Stimulated activated CD4-positive, alpha-beta T cell treated with anti-CD3 and anti-CD28 coated beads, Interleukin-15, amount 100 ng/mL, for 48 hours (primary cell): ENCODE measurements around the gene EXD2.
A peak's percentile ranks its signal among the peaks of the same experiment; 100 is the strongest.
"Not testable (repeated sequence)": the region's sequence is repeated elsewhere in the genome, so short reads cannot be mapped to it uniquely, and the experiment has no call there.

ENCODE experiments used
- DNase-seq, 2 donors: peaks; one replicate each; pipeline ENCODE4 v3.0.0-alpha.2; 2020; ENCODE audit warnings: low read depth in 2 of 2

EXD2 gene, protein sequence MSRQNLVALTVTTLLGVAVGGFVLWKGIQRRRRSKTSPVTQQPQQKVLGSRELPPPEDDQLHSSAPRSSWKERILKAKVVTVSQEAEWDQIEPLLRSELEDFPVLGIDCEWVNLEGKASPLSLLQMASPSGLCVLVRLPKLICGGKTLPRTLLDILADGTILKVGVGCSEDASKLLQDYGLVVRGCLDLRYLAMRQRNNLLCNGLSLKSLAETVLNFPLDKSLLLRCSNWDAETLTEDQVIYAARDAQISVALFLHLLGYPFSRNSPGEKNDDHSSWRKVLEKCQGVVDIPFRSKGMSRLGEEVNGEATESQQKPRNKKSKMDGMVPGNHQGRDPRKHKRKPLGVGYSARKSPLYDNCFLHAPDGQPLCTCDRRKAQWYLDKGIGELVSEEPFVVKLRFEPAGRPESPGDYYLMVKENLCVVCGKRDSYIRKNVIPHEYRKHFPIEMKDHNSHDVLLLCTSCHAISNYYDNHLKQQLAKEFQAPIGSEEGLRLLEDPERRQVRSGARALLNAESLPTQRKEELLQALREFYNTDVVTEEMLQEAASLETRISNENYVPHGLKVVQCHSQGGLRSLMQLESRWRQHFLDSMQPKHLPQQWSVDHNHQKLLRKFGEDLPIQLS

DNA sequence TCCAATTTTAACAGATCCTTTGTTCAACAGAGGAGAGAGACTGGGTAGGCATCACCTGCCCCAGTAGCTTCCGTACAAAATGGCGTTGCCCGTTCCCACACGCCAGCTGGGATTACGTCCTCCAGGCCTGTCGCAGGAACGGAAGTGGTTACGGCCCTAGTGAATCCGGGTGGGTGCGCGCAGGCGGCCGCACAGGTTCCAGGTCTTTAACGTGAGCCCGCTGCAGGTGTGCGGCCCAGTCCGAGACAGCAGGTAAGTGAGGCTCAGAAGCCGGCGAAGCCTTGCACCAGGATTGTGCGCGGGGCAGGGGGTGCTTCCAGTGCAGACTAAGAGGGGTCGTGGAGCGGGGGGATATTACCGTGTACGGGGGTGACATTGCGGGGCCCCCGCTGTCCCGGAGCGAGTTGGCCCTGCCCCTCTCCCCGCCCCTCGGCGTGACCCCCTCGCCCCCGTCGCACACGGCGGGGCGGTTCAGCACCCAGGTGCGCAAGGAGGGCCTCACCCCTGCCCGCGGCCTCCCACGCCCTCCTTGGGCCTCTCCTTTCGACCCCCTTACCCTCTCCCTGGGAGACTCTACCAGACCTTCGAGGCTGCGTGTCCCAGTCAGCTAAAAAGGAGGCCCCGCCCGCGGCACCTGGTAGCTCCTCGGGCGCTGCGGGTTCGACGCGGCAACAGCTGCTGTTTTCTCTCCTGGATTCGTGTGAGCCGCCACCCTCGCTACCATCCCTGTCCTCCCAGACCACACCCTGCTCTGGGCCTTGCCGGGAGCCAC is at the start of gene EXD2:
Gene EXD2 (plus strand): TSS at position 159 of the 772 bp plus-strand sequence. CDS start 17,973 bp downstream, outside the sequence.
- DNase-seq, result peak; percentile 68 to 75

DNA sequence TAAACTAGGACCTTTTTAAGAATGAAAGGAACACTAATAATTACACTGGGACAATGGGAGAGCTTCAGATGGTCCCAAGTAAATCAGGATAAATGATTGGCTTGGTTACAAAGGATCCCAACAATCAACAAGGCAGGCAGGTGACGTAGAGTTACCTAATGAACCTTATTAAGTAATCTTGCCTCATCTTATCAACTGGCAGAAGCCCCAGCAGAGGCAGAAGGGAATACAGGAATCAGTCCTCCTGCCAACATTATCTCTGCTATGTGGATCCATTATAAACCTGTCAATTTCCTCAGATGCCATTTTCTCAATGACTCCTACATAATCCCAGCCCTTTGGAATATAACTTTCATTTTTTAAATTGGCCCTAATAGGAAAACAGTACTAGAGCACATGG is 49.7 kb upstream of the EXD2 start:
- DNase-seq, result no peak

DNA sequence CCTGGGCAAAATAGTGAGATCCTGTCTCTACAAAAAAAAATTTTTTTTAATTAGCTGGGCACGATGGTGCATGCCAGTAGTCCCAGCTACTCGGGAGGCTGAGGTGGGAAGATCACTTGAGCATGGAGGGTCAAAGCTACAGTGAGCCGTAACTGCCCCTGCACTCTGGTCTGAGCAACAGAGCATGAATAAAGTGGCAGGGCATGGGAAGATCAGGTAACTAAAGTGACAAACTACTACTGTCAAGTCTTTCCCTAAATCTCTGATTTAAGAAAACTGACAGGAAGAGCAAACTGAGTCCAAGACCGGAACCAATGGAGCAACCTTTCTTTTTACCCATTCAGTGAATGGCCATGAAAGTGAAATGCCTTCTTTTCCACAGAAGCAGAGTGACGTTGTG is 49.2 kb upstream of the EXD2 start:
- no peak for DNase-seq

DNA sequence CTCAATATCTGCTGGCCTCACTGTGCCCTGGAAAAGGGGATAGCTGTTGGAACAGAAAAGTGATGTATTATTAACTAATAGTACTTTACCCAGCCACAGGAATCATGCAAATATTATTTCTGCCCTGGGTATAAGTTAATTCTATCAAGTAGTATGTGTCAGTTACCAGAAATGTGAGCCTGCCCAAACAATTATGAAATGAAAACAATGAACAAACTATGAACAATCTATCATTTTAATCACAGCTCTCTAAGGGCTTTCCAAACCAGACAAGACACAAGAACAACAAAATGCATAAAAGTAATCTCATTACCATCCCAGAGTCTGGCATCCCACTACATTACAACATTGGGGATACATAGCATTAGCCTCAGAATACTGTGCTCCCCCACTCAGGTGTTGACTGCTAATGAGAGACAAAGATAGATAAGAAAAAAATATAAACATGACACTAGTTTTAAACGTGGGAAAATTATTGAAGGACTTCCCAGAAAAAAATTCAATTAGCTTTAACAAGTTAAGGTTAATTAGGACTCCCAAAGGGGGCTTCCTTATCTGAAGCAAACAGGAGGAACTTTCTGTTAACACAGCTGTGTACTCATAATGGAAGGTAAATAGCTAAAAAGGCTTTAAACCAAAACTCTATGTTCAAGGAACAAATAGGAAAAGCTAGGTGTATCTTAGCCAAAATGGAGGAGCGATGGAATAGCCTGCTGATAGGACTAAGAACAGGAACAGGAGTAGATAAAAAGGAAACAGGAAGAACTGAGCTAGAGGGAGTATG is 41.6 kb upstream of the EXD2 start:
- DNase-seq, result no peak

DNA sequence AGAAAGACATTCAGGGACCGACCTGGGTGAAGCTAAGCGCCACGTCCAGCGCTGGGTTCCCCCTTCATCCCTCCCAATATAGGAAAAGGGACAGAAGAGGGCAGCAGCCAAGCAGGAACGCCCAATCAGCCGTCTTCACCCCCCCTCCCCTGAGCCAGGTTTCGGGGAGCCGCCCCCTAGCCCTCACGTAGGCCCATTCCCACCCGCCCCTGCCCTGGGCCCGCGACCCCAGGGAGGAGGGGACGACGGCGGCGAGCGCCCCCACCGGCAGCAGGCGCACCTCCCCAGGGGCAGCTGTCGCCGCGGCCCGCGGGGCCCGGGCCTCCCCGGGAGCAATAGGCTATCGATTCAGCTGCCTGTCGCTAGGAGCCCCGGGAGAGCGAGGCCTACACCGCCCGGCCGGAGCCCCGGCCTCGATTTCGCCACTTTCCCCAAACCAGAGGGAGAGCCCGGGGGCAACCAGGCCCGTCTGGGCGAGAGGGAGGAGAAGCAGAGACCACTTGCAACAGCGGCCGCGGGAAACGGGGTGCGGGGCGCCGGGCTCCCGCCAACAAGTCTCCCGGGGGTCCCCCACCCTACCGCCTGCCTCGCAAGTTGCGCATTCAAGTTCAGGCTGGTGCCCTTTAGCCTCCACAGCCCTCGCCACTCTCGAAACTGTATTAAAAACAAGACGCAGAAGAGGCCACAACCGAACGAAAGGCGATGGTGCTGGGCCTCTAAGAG is 39.7 kb upstream of the EXD2 start:
- DNase-seq, result peak; percentile 64 to 74

DNA sequence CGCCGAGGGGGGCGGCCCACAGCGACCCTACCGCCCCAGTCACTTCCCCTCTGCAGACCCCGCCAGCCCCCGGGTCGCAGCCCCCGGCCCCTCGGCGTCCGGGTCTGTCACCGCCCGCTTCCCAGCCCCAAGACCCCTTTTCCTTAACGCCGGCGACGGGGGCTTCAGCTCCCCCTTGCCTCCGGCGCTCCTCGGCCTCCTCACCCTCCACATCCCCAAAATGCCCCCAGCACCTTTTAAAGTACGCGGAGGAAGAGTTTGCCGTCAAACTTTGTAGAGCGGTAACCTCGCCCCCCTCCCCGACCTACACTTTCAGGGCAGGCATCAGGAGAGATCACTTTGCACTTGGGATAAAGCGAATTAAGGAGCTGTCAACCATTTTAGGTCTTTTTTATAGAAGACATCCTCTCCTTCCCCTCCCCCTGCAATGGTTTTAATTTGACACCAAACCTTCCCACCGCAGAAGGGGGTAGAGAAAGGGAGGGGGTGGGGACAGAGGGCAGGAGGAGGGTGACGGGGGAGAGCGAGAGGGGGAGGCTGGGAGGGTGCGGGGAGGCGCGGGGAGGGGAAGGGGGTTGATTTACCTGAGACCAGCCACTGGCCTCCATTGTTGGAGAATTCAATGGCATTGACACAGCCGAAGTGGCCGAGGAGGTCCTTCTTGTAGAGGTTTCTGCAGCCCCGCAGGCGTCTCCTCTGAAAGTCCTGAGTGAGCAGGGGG is 39.0 kb upstream of the EXD2 start:
- no peak for DNase-seq

DNA sequence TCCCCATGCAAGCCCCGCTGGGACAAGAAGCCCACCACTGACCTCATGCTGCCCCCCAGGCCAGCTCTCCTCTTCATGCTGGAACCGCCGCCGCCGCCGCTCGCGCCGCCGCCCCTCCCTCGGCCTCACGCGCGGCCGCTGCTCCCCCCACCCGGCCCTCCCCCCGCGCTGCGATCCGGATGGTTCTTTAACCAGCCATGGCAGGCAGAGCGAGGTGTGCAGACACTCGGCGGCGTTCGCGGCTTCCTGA is 38.5 kb upstream of the EXD2 start, which contains the start of gene DCAF5:
Gene DCAF5 (minus strand): TSS at position 218 of the 250 bp plus-strand sequence. CDS start 141 bp downstream, at position 77.
- DNase-seq, result peak; percentile 88 to 89

DNA sequence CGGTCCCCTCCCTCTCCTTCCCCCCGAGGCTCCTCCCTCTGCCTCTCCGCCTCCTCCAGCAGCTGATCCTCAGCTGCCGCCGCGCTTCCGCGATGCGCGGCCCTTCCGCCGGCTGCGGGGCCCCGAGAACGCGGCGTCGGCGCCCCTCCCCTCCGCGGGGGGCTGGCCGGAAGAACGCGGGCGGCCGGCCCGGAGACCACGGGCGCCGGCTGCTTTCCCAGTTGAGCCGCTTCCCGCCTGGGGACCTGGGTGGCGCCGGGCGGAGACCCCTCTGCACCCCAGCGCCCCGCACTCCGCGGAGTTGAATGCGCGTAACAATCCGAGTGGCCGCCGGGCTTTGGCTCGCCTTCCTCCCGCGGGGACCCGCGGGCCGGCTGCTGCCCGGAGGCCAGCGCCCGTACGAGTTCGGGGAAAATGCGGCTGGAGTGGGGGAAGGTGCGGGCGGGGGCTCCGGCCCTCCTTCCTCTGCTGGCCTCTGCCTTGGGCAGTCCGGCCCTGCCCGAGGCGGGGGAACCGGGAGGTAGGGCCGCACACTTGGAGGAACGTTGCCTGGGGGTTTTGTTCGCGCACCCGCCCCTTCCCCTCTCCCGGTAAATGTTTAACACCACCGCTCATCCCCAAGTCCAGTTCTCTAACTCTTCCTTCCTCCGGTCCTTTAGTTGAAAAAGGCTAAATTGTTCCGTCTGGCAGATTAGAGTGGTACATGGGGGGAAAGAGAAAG is 38.0 kb upstream of the EXD2 start:
- no peak for DNase-seq

DNA sequence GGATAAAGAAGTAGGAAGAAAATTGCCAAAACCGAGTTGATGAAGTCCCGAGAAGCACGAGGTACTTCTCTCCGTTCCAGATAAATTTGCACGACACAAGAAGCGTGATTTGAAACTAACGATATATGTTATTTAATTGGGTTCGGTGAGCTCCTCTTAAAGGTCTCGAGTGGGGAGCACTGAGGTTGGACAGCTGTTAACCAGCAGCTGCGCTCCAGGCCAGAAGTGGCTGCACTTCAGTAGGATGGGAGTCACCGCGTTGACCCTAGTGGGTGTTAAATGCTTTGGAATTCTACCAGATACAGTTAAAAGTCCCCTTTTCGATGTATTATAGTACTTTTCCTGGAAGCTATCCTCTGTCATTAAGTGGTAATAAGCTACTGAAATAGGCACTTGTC is 37.4 kb upstream of the EXD2 start:
- no peak for DNase-seq

DNA sequence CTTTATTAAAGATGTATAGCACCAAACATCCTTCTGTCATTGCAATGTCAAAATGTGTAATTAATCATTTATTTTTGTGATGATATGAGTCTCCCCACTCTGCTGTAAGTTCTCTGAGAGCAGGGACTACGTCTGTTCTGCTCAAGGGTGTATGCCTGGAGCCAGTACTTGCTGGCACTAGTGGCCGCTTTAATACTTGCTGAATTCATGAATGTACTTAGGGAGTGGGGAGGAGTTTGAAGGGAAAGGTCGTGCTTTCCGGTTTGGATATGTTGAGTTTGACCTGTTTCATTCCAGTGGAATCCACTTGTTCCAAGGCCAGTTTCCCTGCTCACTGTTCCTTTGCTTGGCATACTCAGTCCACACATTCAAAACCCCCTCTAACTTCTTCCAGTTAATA is 36.5 kb upstream of the EXD2 start:
- DNase-seq, result no peak

DNA sequence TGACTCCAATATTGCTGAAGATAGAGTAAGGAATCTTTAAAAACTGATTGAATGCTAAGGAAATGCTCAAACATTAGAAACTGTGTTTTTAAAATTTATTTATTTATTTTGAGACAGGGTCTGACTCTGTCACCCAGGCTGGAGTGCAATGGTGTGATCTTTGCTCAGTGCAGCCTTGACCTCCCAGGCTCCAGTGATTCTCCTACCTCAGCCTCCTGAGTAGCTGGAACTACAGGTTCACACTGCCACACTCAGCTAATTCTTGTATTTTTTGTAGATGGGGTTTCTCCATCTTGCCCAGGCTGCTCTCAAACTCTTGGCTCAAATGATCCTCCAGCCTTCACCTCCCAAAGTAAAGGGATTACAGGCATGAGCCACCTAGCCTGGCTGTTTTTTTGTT is 35.1 kb upstream of the EXD2 start:
- no peak for DNase-seq

DNA sequence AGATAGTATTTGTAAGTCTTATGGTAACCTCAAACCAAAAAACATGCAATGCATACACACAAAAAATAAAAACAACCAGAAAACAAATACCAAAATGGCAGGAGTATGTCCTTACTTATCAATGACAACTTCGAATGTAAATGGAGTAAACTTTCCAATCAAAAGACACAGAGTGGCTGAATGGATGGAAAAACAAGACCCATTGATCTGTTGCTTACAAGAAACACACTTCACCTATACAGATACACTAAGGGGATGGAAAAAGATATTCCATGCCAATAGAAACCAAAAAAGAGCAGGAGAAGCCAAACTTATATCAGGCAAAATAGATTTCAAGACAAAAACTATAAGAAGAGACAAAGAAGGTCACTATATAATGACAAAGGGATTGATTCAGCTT is 29.7 kb upstream of the EXD2 start:
- DNase-seq, result no peak

DNA sequence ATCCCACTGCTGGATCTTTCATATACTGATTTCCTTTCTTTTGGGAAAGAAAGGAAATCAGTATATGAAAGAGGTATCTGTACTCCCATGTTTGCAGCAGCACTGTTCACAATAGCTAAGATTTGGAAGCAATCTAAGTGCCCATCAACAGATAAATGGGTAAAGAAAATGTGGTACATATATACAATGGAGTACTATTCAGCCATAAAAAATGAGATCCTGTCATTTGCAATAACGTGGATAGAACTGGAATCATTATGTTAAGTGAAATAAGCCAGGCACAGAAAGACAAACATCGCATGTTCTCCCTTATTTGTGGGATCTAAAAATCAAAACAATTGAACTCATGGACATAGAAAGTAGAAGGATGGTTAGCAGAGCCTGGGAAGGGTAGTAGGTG is 25.5 kb upstream of the EXD2 start:
- DNase-seq, result not testable (repeated sequence)

DNA sequence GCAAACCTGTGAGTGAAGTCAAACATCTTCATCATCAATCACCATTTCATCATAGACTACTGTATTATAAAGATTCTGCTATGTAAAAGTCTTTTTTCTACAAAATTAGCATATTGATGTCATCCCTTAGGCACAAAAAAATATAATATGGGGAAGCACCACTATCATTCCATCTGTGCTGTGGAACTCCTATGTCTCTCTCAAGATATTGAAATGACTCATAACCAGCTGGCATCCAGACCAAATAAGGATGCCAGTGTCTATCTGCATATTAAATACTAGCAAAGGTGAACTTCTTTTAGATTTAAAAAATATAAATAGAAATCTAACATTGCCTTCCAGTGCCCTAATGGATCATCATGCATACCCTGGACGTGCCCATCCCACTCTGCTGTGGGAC is 20.5 kb upstream of the EXD2 start:
- DNase-seq, result no peak

DNA sequence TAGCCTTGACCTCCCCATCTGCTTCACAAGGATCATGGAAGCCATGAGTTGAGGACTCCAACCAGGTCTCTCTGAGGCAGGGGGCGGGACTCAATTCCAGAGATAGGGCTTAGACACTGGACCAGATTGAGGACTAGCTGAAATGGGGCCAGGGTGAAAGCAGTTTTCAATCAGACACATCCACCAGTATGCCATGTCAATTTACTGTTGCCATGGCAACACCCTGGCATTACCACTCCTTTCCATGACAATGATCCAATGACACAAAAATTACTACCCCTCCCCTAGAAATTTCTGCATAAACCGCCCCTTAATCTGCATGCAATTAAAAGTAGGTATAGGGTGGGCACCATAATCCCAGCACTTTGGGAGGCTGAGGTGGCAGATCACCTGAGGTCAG is 19.7 kb upstream of the EXD2 start:
- DNase-seq, result no peak

DNA sequence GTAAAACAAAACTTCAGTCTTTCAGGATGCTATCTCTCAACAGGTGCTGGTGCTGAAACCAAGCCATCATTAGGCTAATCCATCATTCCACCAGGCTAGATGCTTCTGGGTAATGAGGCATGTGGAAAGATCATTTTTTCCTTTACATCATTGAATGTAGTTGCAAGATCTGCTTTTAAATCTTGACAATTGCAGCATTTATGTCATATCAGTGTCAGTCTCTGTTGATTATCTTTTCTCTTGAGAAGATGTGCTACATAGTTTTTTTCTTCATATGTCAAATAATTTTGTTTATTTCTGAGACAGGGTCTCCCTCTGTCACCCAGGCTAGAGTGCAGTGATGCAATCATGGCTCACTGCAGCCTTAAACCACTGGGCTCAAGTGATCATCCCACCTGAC is 16.2 kb upstream of the EXD2 start:
- no peak for DNase-seq

DNA sequence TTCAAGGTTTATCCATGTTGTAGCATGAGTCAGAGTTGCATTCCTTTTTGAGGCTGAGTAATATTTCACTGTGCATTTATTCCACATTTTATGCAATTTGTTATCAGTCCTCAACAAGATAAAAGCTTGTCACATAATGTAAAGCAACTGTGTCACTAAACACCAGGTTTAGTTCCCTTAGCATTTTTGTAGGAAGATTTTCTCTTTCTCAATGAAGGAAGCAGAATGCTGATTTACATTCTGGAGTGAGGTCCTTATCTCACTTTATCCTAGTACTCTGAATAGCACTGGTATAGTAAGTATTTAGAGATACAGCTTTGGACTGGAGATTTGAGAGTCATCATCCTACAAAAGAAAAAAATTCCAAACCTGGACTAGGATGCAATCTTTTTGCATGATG is 9.8 kb upstream of the EXD2 start:
- DNase-seq, result no peak

DNA sequence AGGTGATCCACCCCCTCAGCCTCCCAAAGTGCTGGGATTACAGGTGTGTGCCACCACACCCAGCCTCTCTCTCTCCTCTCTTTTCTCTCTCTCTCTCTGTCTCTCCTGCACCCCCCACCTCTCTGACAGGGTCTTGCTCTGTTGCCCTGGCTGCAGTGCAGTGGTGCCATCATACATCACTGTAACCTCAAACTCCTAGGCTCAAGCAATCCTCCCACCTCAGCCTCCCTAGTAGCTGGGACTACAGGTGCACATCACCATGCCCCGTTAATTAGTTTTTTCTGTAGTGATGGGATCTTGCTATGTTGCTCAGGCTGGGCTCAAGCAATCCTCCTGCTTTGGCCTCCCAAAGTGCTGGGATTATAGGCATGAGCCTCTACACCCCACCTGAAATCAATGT is 8.7 kb upstream of the EXD2 start:
- DNase-seq, result not testable (repeated sequence)

DNA sequence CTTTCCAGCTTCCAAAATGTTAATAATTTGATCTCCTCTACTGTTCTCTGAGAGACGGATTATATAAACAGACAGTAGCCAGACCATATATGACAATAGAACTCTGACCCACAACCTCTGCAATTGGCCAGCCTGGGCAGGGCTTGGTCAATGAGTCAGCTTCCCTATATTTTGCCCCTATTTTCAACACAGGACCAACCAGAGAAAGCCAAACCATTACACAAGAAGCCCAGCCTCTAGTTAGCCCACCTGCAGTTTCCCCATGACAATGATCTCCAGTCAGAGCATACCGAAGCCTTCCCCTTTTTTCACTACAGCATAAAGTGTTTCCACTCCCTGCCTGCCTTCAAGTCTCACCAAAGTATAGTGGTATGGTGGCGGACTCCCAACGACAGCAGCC is 7.6 kb upstream of the EXD2 start:
- DNase-seq, result no peak

DNA sequence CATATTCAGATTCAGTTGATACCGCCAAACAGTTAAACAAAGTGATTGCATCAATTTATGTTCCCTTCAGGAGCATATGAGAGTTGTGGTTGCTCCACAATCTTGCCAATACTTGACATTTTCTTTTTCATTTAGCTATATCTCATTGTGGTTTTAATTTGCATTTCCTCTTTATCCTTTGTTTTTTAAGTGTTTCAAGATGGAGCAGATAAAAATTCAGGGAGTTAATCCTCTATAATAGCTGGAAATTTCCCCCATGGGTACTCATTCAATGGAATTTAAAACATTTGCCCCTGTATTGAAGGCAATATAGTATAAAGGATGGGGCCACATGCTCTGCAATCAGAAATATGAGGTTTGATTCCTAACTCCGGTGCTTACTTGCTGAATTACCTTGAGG is 1.1 kb upstream of the EXD2 start:
- DNase-seq, result no peak
